Gastrocnemius medialis (tissue), 4 donors: ENCODE results near the gene LIME1.
A peak's percentile ranks its signal among the peaks of the same experiment; 100 is the strongest.

Experiments
- CTCF ChIP-seq, 5 experiments: fragments of 450-650 bp in 3 of 5; fragments of 200-600 bp in 2 of 5; sonication (generic) in 2 of 5; IDR thresholded peaks in 4 of 5; conservative IDR thresholded peaks in 1 of 5; 1 replicate in 4 of 5; 2 replicates in 1 of 5; pipeline ENCODE4 v1.5.1; 2016 to 2019; ENCODE audit warnings: antibody characterized with exemption in 5 of 5, mild to moderate bottlenecking in 3 of 5, moderate library complexity in 3 of 5
- POLR2A ChIP-seq, 2 donors: fragments of 450-650 bp; IDR thresholded peaks; one replicate each; pipeline ENCODE4 v1.6.1; 2017; ENCODE audit warnings: antibody characterized with exemption in 2 of 2, mild to moderate bottlenecking in 2 of 2, moderate library complexity in 2 of 2

- TF ChIP-seq POLR2A (IDR thresholded peaks at IDR 0.05), result peak; percentile 53
- peak in 2 of 5 experiments; percentile 47 to 60 for TF ChIP-seq CTCF (IDR thresholded peaks at IDR 0.05 in 4 of 5, conservative IDR thresholded peaks at IDR 0.05 in 1 of 5)
These were observed 4.3 kb downstream of the LIME1 start for GRCh38 chr20:63740627-63741353.
